Measurements from ENCODE around the gene PSMG1.
A peak's percentile ranks its signal among the peaks of the same experiment; 100 is the strongest.
"Not testable (repeated sequence)": the region's sequence is repeated elsewhere in the genome, so short reads cannot be mapped to it uniquely, and the experiment has no call there.

Gene PSMG1, protein sequence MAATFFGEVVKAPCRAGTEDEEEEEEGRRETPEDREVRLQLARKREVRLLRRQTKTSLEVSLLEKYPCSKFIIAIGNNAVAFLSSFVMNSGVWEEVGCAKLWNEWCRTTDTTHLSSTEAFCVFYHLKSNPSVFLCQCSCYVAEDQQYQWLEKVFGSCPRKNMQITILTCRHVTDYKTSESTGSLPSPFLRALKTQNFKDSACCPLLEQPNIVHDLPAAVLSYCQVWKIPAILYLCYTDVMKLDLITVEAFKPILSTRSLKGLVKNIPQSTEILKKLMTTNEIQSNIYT

DNA sequence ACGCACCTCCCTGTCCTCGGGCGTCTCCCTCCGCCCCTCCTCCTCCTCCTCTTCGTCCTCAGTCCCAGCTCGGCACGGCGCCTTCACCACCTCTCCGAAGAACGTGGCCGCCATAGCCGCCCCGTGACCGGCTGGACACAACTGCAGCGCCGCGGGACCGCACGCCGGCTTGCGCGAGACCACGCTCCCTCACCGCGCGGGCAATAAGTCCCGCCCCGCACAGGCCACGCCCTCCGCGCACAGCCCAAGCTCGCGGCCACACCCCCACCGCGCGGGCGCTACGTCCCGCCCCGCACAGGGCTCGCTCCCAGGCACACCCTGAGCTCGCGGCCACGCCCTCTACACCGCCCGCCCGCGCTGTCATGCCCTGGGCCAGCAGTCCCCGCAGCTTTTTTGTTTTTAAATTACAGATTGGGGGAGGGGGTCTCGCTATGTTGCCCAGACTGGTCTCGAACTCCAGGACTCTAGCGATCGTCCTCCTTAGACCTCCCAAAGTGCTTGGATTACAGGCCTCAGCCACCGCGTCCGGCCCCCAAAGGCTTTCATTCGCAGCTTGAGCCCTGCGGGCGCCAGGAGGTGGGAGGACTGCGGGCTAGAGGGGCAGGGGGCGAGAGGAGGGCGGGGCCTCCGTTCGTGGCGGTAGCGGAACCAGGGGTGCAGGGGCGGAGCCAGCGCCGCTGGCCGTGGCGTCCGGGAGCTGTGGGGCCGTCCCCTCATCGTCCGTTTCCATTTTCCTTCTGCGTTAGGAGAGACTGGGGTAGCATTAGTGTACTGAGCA, at the start of gene PSMG1:
TSS of gene PSMG1 (minus strand) at position 180 of the 778 bp plus-strand sequence. CDS start at position 114, 66 bp downstream.
- peak; percentile 95 for DNase-seq (ENCODE audit: low read depth)
- peak within 1 kb of the TSS; percentile 92 for H3K4me3 ChIP-seq (ENCODE audit: low read depth, low read length)
- TF ChIP-seq MYC (IDR thresholded peaks at IDR 0.05; ENCODE audit: low read depth, low read length) (peak; percentile 91), POLR2A (IDR thresholded peaks at IDR 0.05; ENCODE audit: extremely low read depth, insufficient read length) (peak; percentile 89)
- TF ChIP-seq, protein P1, sequence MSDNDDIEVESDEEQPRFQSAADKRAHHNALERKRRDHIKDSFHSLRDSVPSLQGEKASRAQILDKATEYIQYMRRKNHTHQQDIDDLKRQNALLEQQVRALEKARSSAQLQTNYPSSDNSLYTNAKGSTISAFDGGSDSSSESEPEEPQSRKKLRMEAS (IDR thresholded peaks at IDR 0.05; ENCODE audit: low read depth, low read length), result peak; percentile 90
- TF ChIP-seq, protein P2, sequence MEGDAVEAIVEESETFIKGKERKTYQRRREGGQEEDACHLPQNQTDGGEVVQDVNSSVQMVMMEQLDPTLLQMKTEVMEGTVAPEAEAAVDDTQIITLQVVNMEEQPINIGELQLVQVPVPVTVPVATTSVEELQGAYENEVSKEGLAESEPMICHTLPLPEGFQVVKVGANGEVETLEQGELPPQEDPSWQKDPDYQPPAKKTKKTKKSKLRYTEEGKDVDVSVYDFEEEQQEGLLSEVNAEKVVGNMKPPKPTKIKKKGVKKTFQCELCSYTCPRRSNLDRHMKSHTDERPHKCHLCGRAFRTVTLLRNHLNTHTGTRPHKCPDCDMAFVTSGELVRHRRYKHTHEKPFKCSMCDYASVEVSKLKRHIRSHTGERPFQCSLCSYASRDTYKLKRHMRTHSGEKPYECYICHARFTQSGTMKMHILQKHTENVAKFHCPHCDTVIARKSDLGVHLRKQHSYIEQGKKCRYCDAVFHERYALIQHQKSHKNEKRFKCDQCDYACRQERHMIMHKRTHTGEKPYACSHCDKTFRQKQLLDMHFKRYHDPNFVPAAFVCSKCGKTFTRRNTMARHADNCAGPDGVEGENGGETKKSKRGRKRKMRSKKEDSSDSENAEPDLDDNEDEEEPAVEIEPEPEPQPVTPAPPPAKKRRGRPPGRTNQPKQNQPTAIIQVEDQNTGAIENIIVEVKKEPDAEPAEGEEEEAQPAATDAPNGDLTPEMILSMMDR (IDR thresholded peaks at IDR 0.05; ENCODE audit: low read depth, low read length), result no peak

DNA sequence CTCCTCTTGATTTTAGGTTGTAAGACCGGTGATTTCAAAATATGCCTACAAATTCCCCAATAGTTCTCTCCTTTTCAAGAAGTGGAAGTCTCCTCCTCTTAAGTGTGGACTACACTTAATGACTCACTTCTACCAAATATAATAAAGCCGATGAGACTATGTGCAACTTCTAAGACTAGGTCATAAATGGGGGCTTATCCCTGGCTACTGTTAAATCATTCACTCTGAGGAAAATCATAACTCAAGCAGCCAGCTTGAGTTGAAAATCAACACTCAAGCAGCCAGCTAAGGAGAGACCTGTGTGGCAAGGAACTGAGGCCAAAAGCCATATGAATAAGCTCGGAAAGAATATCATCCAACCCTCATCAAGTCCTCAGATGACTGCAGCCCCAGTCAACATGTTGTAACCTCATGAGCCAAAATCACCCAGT, 49.6 kb upstream of the PSMG1 start:
- TF ChIP-seq, protein P1 (IDR thresholded peaks at IDR 0.05; ENCODE audit: low read depth, low read length), result no peak
- TF ChIP-seq POLR2A (IDR thresholded peaks at IDR 0.05; ENCODE audit: extremely low read depth, insufficient read length) (no peak), MYC (IDR thresholded peaks at IDR 0.05; ENCODE audit: low read depth, low read length) (no peak)
- TF ChIP-seq, protein P2 (IDR thresholded peaks at IDR 0.05; ENCODE audit: low read depth, low read length), result no peak
- no peak overlapping the region for H3K4me3 ChIP-seq (ENCODE audit: low read depth, low read length)
- DNase-seq (ENCODE audit: low read depth), result peak; percentile 2

DNA sequence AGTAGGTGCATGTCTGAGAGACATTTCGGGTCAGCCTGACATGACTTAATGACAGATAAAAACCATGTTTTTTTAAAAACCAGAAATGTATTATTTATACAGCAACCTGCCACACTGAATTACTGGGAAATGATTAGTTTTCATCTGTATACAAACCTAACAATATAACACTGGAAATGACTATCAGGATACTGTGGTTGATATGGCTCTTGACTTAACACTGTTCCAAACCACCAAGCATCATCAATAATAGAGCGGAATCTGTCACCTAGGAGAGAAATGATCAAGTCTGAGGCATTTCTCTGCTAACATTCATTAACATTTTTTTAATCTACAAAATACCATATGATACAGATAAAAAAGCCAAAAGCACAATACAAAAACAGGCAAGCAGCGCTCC, 41.7 kb upstream of the PSMG1 start:
- no peak for DNase-seq (ENCODE audit: low read depth)
- H3K4me3 ChIP-seq (ENCODE audit: low read depth, low read length), result no peak overlapping the region

DNA sequence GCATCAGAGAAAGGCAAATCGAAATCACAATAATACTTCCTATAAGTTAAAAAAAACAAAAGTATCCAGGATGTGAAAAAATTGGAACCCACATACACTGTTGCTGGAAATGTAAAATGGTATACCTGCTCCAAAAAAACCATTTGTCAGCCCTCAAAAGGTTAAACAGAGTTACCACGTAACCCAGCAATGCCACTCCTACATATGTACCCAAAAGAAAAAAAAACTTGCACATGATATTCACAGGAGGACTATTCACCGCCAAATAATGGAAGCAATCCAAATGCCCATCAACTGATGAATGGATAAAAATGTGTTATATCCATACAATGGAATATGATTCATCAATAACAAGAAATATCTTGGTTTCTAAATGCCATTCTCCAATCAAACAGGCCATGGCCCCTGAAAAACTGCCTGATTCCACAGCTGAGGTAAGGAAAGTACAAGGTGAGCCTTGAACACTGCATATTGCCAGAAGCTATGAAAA, 38.8 kb upstream of the PSMG1 start:
- TF ChIP-seq, protein P1 (IDR thresholded peaks at IDR 0.05; ENCODE audit: low read depth, low read length), result no peak
- TF ChIP-seq MYC (IDR thresholded peaks at IDR 0.05; ENCODE audit: low read depth, low read length) (no peak), POLR2A (IDR thresholded peaks at IDR 0.05; ENCODE audit: extremely low read depth, insufficient read length) (no peak)
- TF ChIP-seq, protein P2 (IDR thresholded peaks at IDR 0.05; ENCODE audit: low read depth, low read length), result no peak
- H3K4me3 ChIP-seq (ENCODE audit: low read depth, low read length), result no peak overlapping the region
- no peak for DNase-seq (ENCODE audit: low read depth)

More for the DNA sequence above, 41.7 kb upstream of the PSMG1 start:
- TF ChIP-seq POLR2A (IDR thresholded peaks at IDR 0.05; ENCODE audit: extremely low read depth, insufficient read length), result no peak
- TF ChIP-seq, protein P2 (IDR thresholded peaks at IDR 0.05; ENCODE audit: low read depth, low read length), result no peak
- TF ChIP-seq, protein P1 (IDR thresholded peaks at IDR 0.05; ENCODE audit: low read depth, low read length), result no peak
- TF ChIP-seq MYC (IDR thresholded peaks at IDR 0.05; ENCODE audit: low read depth, low read length), result no peak

DNA sequence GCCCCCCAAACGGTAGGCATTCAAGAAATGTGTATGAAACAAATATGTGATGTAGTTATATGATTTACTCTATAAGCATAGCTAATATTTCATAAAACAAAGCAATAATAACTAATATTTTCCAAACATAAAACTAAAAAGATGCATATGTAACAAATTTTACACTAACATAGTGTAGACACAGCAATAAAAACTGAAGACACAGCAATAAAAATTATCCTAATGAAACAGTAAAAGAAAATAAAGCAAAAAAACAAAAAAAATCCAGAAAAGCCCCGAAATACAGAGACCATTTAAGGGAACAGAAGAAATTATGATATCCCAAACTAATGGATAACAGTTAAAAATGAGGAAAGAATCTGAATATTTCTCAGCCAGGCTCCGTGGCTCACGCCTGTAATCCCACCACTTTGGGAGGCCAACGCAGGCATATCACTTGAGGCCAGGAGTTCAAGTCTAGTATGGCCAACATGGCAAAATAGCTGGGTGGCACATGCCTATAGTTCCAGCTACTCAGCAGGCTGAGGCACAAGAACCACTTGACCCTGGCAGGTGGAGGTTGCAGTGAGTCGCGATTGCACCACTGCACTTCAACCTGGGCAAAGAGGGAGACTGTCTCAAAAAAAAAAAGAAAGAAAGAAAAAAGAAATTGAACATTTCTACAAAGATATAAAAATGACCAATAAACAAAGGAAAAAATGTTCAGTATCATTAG, 38.2 kb upstream of the PSMG1 start:
- TF ChIP-seq, protein P2 (IDR thresholded peaks at IDR 0.05; ENCODE audit: low read depth, low read length), result no peak
- no peak for TF ChIP-seq POLR2A (IDR thresholded peaks at IDR 0.05; ENCODE audit: extremely low read depth, insufficient read length)
- TF ChIP-seq, protein P1 (IDR thresholded peaks at IDR 0.05; ENCODE audit: low read depth, low read length), result no peak
- TF ChIP-seq MYC (IDR thresholded peaks at IDR 0.05; ENCODE audit: low read depth, low read length), result no peak
- no peak overlapping the region for H3K4me3 ChIP-seq (ENCODE audit: low read depth, low read length)

DNA sequence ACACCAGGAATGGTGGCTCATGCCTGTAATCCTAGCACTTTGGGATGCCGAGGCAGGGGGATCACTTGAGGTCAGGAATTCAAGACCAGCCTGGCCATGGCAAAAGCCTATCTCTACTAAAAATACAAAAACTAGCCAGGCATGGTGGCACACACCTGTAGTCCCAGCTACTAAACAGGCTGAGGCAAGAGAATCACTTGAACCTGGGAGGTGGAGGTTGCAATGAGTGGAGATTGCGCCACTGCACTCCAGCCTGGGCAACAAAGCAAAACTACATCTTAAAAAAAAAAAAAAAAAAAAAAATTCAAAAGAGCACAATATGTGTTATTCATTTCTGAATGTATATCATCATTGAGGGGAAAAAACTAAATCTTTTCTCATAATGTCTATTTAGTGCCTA, 37.6 kb upstream of the PSMG1 start:
- H3K4me3 ChIP-seq (ENCODE audit: low read depth, low read length); DNase-seq (ENCODE audit: low read depth): not testable (repeated sequence)

More for the DNA sequence above, 38.2 kb upstream of the PSMG1 start:
- no peak for DNase-seq (ENCODE audit: low read depth)
